Muscle of leg (tissue), 11 donors: ENCODE results near the gene SAMD4A. TPM values are rescaled to one million over a fixed set of nuclear protein-coding genes. Genes with fewer than 3 reads are reported as not detected.

Experiments
- DNase-seq: peaks from one replicate; pipeline ENCODE4 v3.0.0; 2013
- H3K27ac ChIP-seq: one replicate; pipeline ENCODE4 v1.5.1; 2013; ENCODE audit warnings: mild to moderate bottlenecking, low read length, control low read depth
- H3K27me3 ChIP-seq: one replicate; pipeline ENCODE4 v1.6.1; 2013; ENCODE audit warnings: low read length; ENCODE audit not compliant: control insufficient read depth, insufficient read depth
- H3K36me3 ChIP-seq: one replicate; pipeline ENCODE4 v1.6.1; 2013; ENCODE audit warnings: low read length; ENCODE audit not compliant: control insufficient read depth, insufficient read depth
- H3K4me1 ChIP-seq: one replicate; pipeline ENCODE4 v1.6.1; 2013; ENCODE audit warnings: low read length; ENCODE audit not compliant: control insufficient read depth, insufficient read depth
- H3K4me3 ChIP-seq: one replicate; pipeline ENCODE4 v1.5.1; 2013; ENCODE audit warnings: low read length, control low read depth
- H3K9me3 ChIP-seq: replicated peaks from 2 replicates; pipeline ENCODE4 v1.6.1; 2013; ENCODE audit warnings: low read depth, low read length; ENCODE audit not compliant: control insufficient read depth
- WGBS: methylation state at CpG from one replicate; pipeline ENCODE4 v1.1.5; 2013; ENCODE audit warnings: missing lambda C conversion rate; ENCODE audit not compliant: insufficient coverage; 5-methylcytosine and 5-hydroxymethylcytosine counted together
- polyA plus RNA-seq, 8 donors: library from polyadenylated mRNA; unstranded; fragments of 120-200 nt; gene quantifications; one replicate each; pipeline versions ENCODE4 v1.2.1 to v1.2.3, GENCODE V29; 2013; ENCODE audit warnings: inconsistent platforms in 1 of 8, low replicate concordance in 1 of 8; ENCODE audit not compliant: insufficient read length in 8 of 8, insufficient read depth in 1 of 8
- total RNA-seq: library from RNA; stranded (reverse); fragments of 120-200 nt; gene quantifications from one replicate; pipeline ENCODE4 v1.2.4, GENCODE V29; 2013

Gene SAMD4A
- total and polyA plus RNA-seq, 9 donors, result 39.5 to 74.1 (median 52.8) TPM

GRCh38 chr14:54719406-54719805 lies 152.5 kb downstream of the SAMD4A start:
- H3K4me3 ChIP-seq, result no peak overlapping the region
- no peak overlapping the region for H3K27ac ChIP-seq
- H3K27me3 ChIP-seq, result no peaks in the 10 kb centered on the region
- no peaks in the 10 kb centered on the region for H3K36me3 ChIP-seq
- no peak for DNase-seq
- WGBS, result 90% methylated on average over 2 of the region's 4 CpGs
- no peaks in the 10 kb centered on the region for H3K9me3 ChIP-seq
- H3K4me1 ChIP-seq, result peaks cover 3% of the 10 kb centered on the region

GRCh38 chr14:54722791-54723432 lies 156.0 kb downstream of the SAMD4A start:
- Histone ChIP-seq H3K9me3 (no peaks in the 10 kb centered on the region), H3K4me3 (no peak overlapping the region), H3K27ac (no peak overlapping the region), H3K27me3 (no peaks in the 10 kb centered on the region), H3K36me3 (no peaks in the 10 kb centered on the region), H3K4me1 (no peaks in the 10 kb centered on the region)
- no CpG with 5 or more reads among the region's 4 CpGs for WGBS
- peak; percentile 81 for DNase-seq

- Histone ChIP-seq H3K4me1 (no peaks in the 10 kb centered on the region), H3K36me3 (no peaks in the 10 kb centered on the region), H3K27ac (no peak overlapping the region), H3K4me3 (no peak overlapping the region), H3K9me3 (no peaks in the 10 kb centered on the region), H3K27me3 (no peaks in the 10 kb centered on the region)
- DNase-seq, result no peak
- WGBS, result 90% methylated on average over 4 of the region's 4 CpGs
Measured at GRCh38 chr14:54724123-54724522, 157.2 kb downstream of the SAMD4A start.

DNA sequence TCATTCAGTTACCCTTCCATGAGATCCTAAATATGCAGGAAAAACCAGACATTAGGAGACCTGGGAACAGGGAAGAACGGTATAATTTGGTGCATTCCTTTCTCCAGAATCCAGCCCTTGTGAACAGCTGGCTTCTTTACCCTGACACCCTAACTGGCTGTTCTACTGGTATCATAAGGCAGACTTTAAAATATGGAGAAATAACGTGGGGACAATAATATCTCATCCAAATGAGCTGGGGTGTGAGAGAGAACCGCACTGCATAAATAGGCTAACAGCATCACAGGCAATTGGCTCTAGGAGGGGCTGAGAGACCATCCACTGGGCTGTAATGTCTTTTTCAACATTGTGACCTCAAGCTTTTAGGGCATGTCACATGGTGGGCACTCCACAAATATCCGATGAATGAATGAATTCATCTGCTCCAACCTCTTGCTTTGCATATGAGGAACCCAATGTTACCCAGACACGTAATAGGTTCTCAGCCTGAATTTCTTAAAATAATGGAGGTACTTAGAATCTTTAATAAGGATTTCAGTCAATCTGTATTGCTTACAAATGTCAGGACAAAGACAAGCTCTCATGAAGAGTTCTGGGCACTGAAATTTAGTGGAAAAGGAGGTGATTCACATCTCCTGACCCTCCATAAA lies 157.9 kb downstream of the SAMD4A start:
- no peaks in the 10 kb centered on the region for H3K27me3 ChIP-seq
- WGBS, result 79% methylated on average over 2 of the region's 5 CpGs
- no peak overlapping the region for H3K4me3 ChIP-seq
- H3K27ac ChIP-seq, result no peak overlapping the region
- H3K9me3 ChIP-seq, result no peaks in the 10 kb centered on the region
- DNase-seq, result no peak
- no peaks in the 10 kb centered on the region for H3K36me3 ChIP-seq
- no peaks in the 10 kb centered on the region for H3K4me1 ChIP-seq

- H3K9me3 ChIP-seq, result no peaks in the 10 kb centered on the region
- no peak overlapping the region for H3K4me3 ChIP-seq
- H3K36me3 ChIP-seq, result no peaks in the 10 kb centered on the region
- no peak for DNase-seq
- no peaks in the 10 kb centered on the region for H3K27me3 ChIP-seq
- peaks cover 2% of the 10 kb centered on the region for H3K4me1 ChIP-seq
- H3K27ac ChIP-seq, result no peak overlapping the region
Measured at GRCh38 chr14:54725998-54726397, 159.1 kb downstream of the SAMD4A start.

GRCh38 chr14:54727929-54728328 lies 161.0 kb downstream of the SAMD4A start:
- Histone ChIP-seq H3K27ac (no peak overlapping the region), H3K9me3 (no peaks in the 10 kb centered on the region), H3K4me1 (peaks cover 2% of the 10 kb centered on the region), H3K4me3 (no peak overlapping the region), H3K27me3 (no peaks in the 10 kb centered on the region), H3K36me3 (no peaks in the 10 kb centered on the region)
- no peak for DNase-seq
- no CpG with 5 or more reads among the region's 7 CpGs for WGBS

DNA sequence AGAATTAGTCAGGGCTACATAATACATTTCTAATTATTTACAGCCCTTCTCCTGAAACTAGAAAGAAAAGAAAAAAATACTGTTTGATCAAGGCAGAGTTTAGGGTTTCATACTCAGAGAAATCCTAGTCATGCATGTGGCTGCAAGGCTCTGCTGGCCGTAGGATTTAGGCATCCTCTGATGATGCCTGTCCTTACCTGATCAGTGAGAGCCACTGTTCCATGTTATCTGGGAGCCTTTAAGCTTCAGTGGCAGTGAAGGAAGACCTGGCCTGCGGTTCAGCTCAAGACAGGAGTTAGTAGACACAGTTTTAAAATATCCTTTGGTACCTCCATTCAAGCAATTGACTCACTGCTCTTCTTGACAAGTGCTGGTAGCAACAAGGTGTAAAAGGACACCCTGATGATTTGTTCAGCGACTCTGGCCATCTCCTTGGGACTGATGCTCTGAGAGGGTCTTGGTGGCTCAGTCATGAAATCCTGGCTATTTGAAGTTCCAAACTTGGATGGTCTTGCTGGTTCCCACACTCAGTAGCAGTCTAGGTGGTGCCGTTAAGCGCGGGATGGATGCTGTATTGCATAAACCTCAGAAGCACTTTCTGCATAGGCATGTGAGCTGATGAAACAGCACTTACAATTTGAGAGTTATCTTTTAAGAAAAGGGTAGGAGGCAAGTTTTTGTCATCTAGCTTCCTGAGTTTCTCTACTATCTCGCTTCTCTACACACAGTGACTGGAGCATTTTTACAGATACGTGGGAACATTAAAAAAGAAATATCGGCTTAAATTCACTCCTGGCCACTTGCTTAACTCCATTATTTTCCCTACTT lies 162.0 kb downstream of the SAMD4A start:
- Histone ChIP-seq H3K4me3 (no peak overlapping the region), H3K9me3 (no peaks in the 10 kb centered on the region), H3K36me3 (no peaks in the 10 kb centered on the region), H3K27me3 (no peaks in the 10 kb centered on the region), H3K27ac (no peak overlapping the region), H3K4me1 (peaks cover 2% of the 10 kb centered on the region)
- DNase-seq, result no peak
- 80% methylated on average over 5 of the region's 9 CpGs for WGBS

- H3K4me3 ChIP-seq, result no peak overlapping the region
- H3K36me3 ChIP-seq, result no peaks in the 10 kb centered on the region
- H3K27me3 ChIP-seq, result no peaks in the 10 kb centered on the region
- 40% methylated on average over 1 of the region's 6 CpGs for WGBS
- DNase-seq, result peak; percentile 60
- no peak overlapping the region for H3K27ac ChIP-seq
- peaks cover 9% of the 10 kb centered on the region for H3K4me1 ChIP-seq
- H3K9me3 ChIP-seq, result no peaks in the 10 kb centered on the region
Measured at GRCh38 chr14:54730156-54730961, 163.4 kb downstream of the SAMD4A start.

DNA sequence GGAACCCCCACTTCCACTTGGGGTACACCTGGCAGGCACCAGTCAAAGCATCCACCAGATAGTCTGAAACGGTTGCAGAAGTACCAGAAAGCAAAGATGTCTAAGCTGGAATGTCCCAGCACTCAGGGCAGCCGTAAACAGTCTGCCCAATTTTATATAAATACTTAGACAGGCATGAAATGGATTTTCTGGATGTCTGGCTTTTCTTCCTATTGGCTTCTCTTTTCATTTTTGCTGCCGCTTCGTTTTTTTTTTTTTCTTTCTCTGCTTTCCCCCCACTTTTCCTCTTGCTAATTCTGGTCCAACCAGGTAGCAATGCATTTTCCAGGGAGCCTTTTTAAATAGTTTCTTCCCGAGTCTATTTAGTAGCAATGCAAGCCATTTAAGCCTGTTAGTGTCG lies 168.0 kb downstream of the SAMD4A start:
- DNase-seq, result peak; percentile 76
- no CpG with 5 or more reads among the region's 6 CpGs for WGBS
- no peaks in the 10 kb centered on the region for H3K27me3 ChIP-seq
- H3K27ac ChIP-seq, result peak overlapping the region; percentile 66
- H3K36me3 ChIP-seq, result peaks cover 20% of the 10 kb centered on the region
- peaks cover 16% of the 10 kb centered on the region for H3K4me1 ChIP-seq
- H3K4me3 ChIP-seq, result no peak overlapping the region
- H3K9me3 ChIP-seq, result no peaks in the 10 kb centered on the region

DNA sequence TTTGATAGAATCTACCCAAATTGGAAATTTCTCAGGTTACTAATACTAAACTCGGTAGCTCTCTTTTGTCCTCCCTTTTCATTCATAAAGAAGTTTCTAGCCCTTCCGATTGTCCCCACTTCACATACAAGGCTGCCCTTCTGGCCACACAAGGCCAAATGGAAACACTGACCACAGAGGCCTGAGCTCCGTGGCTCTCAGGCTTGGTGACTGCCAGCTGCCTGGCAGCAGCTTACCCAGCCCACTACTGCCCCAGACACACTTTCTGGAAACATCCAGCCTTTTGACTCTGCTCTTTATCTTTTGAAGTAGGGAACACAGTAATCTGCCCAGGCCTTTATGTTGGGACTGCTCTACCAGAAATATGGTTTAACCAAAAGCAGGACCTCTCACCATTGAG lies 168.5 kb downstream of the SAMD4A start:
- Histone ChIP-seq H3K4me3 (no peak overlapping the region), H3K27ac (peak overlapping the region; percentile 66), H3K4me1 (peaks cover 14% of the 10 kb centered on the region), H3K9me3 (no peaks in the 10 kb centered on the region), H3K36me3 (peaks cover 20% of the 10 kb centered on the region), H3K27me3 (no peaks in the 10 kb centered on the region)
- peak; percentile 65 for DNase-seq
- WGBS, result 42% methylated on average over 3 of the region's 3 CpGs
